Memory B cell (primary cell): ENCODE measurements around the gene EPHA4.

ENCODE experiments used
- ATAC-seq: fragments of 150-1000 bp; cut with Tn5 transposase; 2 replicates; pipeline ENCODE4 v1.10.0; 2021; ENCODE audit warnings: low read depth, mild to moderate bottlenecking, moderate library complexity
- DNase-seq, 2 donors: peaks; one replicate each; pipeline ENCODE4 v3.0.0; 2022; ENCODE audit warnings: low spot score in 2 of 2
- H3K27ac Mint-ChIP-seq: one replicate; pipeline ENCODE4 v1.8.0; 2022; ENCODE audit warnings: mild to moderate bottlenecking, moderate library complexity, mixed read lengths
- H3K27me3 Mint-ChIP-seq: one replicate; pipeline ENCODE4 v1.8.0; 2022; ENCODE audit warnings: mixed read lengths
- H3K36me3 Mint-ChIP-seq: one replicate; pipeline ENCODE4 v1.8.0; 2022; ENCODE audit warnings: mild to moderate bottlenecking, mixed read lengths
- H3K4me1 Mint-ChIP-seq: one replicate; pipeline ENCODE4 v1.8.0; 2022; ENCODE audit warnings: mixed read lengths
- H3K4me3 Mint-ChIP-seq: one replicate; pipeline ENCODE4 v1.8.0; 2022; ENCODE audit warnings: mild to moderate bottlenecking, moderate library complexity, mixed read lengths
- H3K9me3 Mint-ChIP-seq: one replicate; pipeline ENCODE4 v1.8.0; 2022; ENCODE audit warnings: mixed read lengths

The EPHA4 gene

GRCh38 chr2:221567809-221568208 is 4.3 kb downstream of the EPHA4 start:
- peaks cover 10% of the 10 kb centered on the region for H3K27me3 Mint-ChIP-seq

DNA sequence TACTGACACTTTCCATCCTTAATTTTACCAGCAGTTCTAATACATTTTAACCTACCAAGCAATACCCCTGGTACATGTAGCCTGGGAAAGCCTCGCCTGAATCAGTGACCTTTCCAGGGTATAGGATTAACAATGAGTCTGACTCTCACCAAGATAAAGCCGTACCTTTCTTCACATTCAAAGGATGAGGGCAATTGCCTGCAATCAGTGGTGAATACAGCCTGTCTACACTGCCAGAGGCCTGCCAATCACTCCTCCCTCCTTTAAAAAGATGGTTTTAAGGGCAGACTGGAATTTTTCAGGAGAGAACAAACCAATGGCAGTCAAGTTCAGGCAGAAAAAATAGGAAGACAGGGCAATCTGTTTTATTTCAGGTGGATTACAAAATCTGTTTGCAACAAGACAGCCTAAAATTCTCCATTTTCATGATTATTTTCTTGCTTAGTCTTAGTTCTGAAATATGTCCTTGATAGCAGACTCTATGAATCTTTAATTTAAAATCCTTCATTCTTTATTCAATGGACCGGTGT is 4.8 kb downstream of the EPHA4 start:
- peaks cover 12% of the 10 kb centered on the region for H3K36me3 Mint-ChIP-seq
- no peak for ATAC-seq
- no peaks in the 10 kb centered on the region for H3K9me3 Mint-ChIP-seq
- H3K4me1 Mint-ChIP-seq = peaks cover 31% of the 10 kb centered on the region
- no peak for DNase-seq
- peak overlapping the region; percentile 43 for H3K27ac Mint-ChIP-seq
- peaks cover 10% of the 10 kb centered on the region for H3K27me3 Mint-ChIP-seq
- no peak overlapping the region for H3K4me3 Mint-ChIP-seq

More at GRCh38 chr2:221567809-221568208, 4.3 kb downstream of the EPHA4 start:
- DNase-seq (no peak), ATAC-seq (no peak)
- H3K9me3 Mint-ChIP-seq = no peaks in the 10 kb centered on the region
- no peak overlapping the region for H3K4me3 Mint-ChIP-seq
- H3K4me1 Mint-ChIP-seq = peaks cover 34% of the 10 kb centered on the region
- H3K36me3 Mint-ChIP-seq = peaks cover 12% of the 10 kb centered on the region
- H3K27ac Mint-ChIP-seq = peak overlapping the region; percentile 43

DNA sequence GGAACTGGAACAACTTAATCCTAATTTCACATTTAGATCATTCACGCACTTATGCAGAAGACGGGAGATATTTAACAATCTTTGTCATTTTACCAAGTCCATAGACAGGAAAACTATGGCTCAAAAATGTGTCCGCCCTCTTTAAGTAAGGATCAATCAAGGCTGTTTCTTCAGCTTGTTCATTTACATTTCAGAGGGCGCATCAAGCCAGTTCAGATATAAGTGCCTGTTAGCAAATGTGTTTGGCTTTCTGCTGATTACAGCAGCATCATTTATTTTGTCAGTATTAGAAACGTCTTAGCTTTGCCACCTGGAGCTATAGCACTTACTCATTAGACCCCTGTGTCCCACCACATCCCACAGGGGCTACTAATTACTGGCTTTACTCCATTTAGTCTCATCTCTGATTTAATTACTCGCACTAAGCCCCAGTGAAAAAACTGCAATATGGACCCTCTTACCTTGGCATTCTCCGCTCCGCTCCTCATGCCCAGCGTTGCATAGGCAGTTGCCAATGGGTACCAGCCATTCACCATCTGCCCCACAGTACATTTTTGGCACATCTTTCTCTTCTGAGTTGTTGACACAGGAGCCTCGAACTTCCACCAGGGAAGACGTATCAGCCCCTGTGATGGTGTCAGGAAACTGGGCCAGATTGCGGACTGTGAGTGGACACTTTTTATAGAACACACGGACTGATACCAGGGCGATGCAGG is 8.7 kb downstream of the EPHA4 start:
- peaks cover 14% of the 10 kb centered on the region for H3K36me3 Mint-ChIP-seq
- peak overlapping the region; percentile 49 for H3K27ac Mint-ChIP-seq
- H3K4me1 Mint-ChIP-seq = peaks cover 23% of the 10 kb centered on the region
- H3K4me3 Mint-ChIP-seq = no peak overlapping the region
- DNase-seq (no peak), ATAC-seq (no peak)
- H3K27me3 Mint-ChIP-seq = peaks cover 2% of the 10 kb centered on the region
- no peaks in the 10 kb centered on the region for H3K9me3 Mint-ChIP-seq

- H3K4me3 Mint-ChIP-seq = no peak overlapping the region
- no peak for ATAC-seq
- DNase-seq = no peak
- H3K4me1 Mint-ChIP-seq = peaks cover 20% of the 10 kb centered on the region
- peaks cover 2% of the 10 kb centered on the region for H3K27me3 Mint-ChIP-seq
- H3K9me3 Mint-ChIP-seq = no peaks in the 10 kb centered on the region
- H3K36me3 Mint-ChIP-seq = peaks cover 14% of the 10 kb centered on the region
- no peak overlapping the region for H3K27ac Mint-ChIP-seq
These were observed 9.9 kb downstream of the EPHA4 start for GRCh38 chr2:221562226-221562625.

- ATAC-seq (no peak), DNase-seq (no peak)
- Mint-ChIP-seq H3K9me3 (no peaks in the 10 kb centered on the region), H3K36me3 (peaks cover 14% of the 10 kb centered on the region), H3K4me1 (peaks cover 20% of the 10 kb centered on the region), H3K4me3 (no peak overlapping the region), H3K27me3 (peaks cover 2% of the 10 kb centered on the region), H3K27ac (no peak overlapping the region)
These were observed 10.3 kb downstream of the EPHA4 start for GRCh38 chr2:221561770-221562169.

DNA sequence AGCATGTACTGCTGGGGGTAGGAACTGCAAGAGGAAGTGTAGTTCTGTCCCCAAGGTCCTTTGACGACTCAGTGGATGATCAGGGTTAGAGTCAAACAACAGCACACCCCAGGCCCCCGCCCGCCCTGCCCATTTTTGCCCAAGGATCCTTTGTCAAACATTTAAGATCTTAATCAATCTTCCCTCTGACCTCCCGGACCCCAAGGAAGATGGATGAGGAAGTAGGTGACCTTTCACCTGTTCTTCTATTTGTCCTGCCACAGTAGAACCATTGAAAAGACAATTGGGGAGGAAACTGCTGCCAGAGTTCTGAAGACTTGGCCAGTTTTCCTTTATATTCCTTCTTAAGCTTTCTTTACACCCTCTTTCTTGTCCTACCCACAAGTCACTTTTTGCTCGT is 12.1 kb downstream of the EPHA4 start:
- no peak for ATAC-seq
- Mint-ChIP-seq H3K36me3 (peaks cover 12% of the 10 kb centered on the region), H3K4me1 (peaks cover 23% of the 10 kb centered on the region), H3K4me3 (peak overlapping the region; percentile 44), H3K9me3 (no peaks in the 10 kb centered on the region), H3K27me3 (no peaks in the 10 kb centered on the region), H3K27ac (peak overlapping the region; percentile 65)
- no peak for DNase-seq

GRCh38 chr2:221558107-221558506 is 14.0 kb downstream of the EPHA4 start:
- H3K27ac Mint-ChIP-seq = peak overlapping the region; percentile 48
- H3K4me3 Mint-ChIP-seq = no peak overlapping the region
- H3K36me3 Mint-ChIP-seq = peaks cover 6% of the 10 kb centered on the region
- DNase-seq = no peak
- no peaks in the 10 kb centered on the region for H3K9me3 Mint-ChIP-seq
- no peak for ATAC-seq
- no peaks in the 10 kb centered on the region for H3K27me3 Mint-ChIP-seq
- H3K4me1 Mint-ChIP-seq = peaks cover 24% of the 10 kb centered on the region

- Mint-ChIP-seq H3K4me1 (peaks cover 29% of the 10 kb centered on the region), H3K4me3 (peak overlapping the region; percentile 74), H3K9me3 (no peaks in the 10 kb centered on the region), H3K27me3 (no peaks in the 10 kb centered on the region), H3K36me3 (no peaks in the 10 kb centered on the region), H3K27ac (peak overlapping the region; percentile 88)
- ATAC-seq (peak; percentile 18), DNase-seq (no peak)
These were observed 16.6 kb downstream of the EPHA4 start for GRCh38 chr2:221555494-221555846.

- H3K4me1 Mint-ChIP-seq = peaks cover 29% of the 10 kb centered on the region
- peak overlapping the region; percentile 74 for H3K4me3 Mint-ChIP-seq
- H3K36me3 Mint-ChIP-seq = no peaks in the 10 kb centered on the region
- no peaks in the 10 kb centered on the region for H3K9me3 Mint-ChIP-seq
- H3K27ac Mint-ChIP-seq = peak overlapping the region; percentile 88
- peak; percentile 27 to 46 for DNase-seq
- no peaks in the 10 kb centered on the region for H3K27me3 Mint-ChIP-seq
- ATAC-seq = peak; percentile 95
These were observed 17.2 kb downstream of the EPHA4 start for GRCh38 chr2:221554769-221555493.

DNA sequence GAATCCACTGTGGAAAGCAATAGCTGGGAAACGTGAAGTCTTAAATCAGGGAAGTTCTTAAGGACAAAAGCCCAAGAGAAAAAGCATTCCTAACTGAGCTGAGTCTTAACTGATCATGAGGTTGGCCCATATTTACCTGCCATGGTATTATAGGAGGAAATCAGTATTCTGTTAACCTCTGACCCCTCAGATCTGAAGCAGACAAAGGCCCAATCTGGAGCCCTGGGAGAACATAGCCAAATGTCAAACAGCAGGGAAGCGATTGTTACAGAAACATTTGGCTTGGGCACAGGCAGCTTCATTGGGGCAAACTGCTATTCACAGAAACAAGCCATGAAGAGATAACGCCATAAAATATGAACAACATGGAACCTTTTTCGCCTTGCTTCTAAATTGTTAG is 18.8 kb downstream of the EPHA4 start:
- H3K4me1 Mint-ChIP-seq = peaks cover 27% of the 10 kb centered on the region
- H3K27ac Mint-ChIP-seq = peak overlapping the region; percentile 24
- H3K9me3 Mint-ChIP-seq = no peaks in the 10 kb centered on the region
- no peaks in the 10 kb centered on the region for H3K27me3 Mint-ChIP-seq
- ATAC-seq (no peak), DNase-seq (no peak)
- no peak overlapping the region for H3K4me3 Mint-ChIP-seq
- no peaks in the 10 kb centered on the region for H3K36me3 Mint-ChIP-seq

- ATAC-seq (no peak), DNase-seq (no peak)
- Mint-ChIP-seq H3K4me3 (peak overlapping the region; percentile 14), H3K27ac (no peak overlapping the region), H3K36me3 (no peaks in the 10 kb centered on the region), H3K27me3 (no peaks in the 10 kb centered on the region), H3K9me3 (no peaks in the 10 kb centered on the region), H3K4me1 (peaks cover 27% of the 10 kb centered on the region)
These were observed 19.8 kb downstream of the EPHA4 start for GRCh38 chr2:221552291-221552690.

GRCh38 chr2:221551864-221552263 is 20.2 kb downstream of the EPHA4 start:
- Mint-ChIP-seq H3K4me1 (peaks cover 27% of the 10 kb centered on the region), H3K9me3 (no peaks in the 10 kb centered on the region), H3K27ac (no peak overlapping the region), H3K27me3 (no peaks in the 10 kb centered on the region), H3K36me3 (no peaks in the 10 kb centered on the region), H3K4me3 (peak overlapping the region; percentile 14)
- ATAC-seq = no peak
- no peak for DNase-seq

GRCh38 chr2:221549143-221549542 is 23.0 kb downstream of the EPHA4 start:
- DNase-seq (no peak), ATAC-seq (no peak)
- Mint-ChIP-seq H3K4me1 (peaks cover 21% of the 10 kb centered on the region), H3K4me3 (no peak overlapping the region), H3K27me3 (no peaks in the 10 kb centered on the region), H3K27ac (peak overlapping the region; percentile 18), H3K36me3 (no peaks in the 10 kb centered on the region), H3K9me3 (no peaks in the 10 kb centered on the region)

- no peak for DNase-seq
- Mint-ChIP-seq H3K4me1 (peaks cover 15% of the 10 kb centered on the region), H3K36me3 (no peaks in the 10 kb centered on the region), H3K27me3 (no peaks in the 10 kb centered on the region), H3K9me3 (no peaks in the 10 kb centered on the region), H3K4me3 (no peak overlapping the region), H3K27ac (no peak overlapping the region)
- ATAC-seq = no peak
These were observed 25.4 kb downstream of the EPHA4 start for GRCh38 chr2:221546505-221547225.
